ENCODE results near the gene CCDC81. TPM values are rescaled to one million over a fixed set of nuclear protein-coding genes. Genes with fewer than 3 reads are reported as not detected.

CCDC81 gene
- total RNA-seq, 1 donor from 2014 or later, result under 0.01 TPM

DNA sequence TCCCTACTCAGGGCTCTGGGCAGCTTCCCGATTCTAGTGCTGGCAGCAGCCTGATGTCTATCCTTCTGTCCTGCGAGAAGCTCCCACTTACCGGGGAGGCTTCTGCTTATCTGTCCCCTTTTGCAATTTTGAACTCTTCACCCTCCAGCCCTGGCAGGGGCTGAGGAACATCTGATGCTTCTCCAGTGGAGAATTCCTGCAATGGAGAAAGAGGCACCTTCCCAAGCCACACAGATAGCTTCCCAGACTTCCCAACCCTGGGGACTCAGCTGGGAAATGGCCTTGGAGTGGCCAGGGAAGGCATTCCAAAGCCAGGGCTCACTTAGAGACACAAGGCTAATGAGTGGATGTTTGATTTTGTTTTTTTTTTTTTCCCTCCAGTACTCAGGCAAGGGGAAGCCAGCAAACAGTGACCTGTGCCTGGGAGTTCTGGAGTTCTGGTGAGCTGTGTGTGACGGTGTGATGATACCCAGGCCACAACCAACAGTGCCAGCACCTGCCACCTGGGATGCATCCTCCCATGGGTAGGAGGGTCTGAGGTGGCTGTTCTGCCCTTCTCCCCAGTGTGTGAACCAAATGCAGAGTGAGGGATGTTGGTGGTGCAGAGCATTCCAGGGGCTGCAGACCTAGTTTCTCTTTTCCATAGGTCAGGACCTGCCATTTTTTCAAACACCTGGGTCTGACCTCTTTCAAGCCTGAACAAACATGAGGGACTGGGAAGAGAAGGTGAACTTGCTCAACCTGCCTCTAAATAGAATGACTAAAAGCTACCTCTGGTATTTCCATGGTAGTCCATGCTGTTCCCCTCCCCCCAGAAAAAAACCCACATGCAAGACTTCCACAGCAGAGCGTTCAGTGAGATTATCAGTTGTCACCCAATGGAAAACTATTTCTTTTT is 95.1 kb downstream of the CCDC81 start:
- DNase-seq, result no peak

Other genes with a start within 250 kb of the CCDC81 start
- gene EED, start 130.1 kb upstream of the CCDC81 start, total RNA-seq, result 17.6 and 21.4 TPM in 2 replicates
- gene HIKESHI, start 72.6 kb upstream of the CCDC81 start, total RNA-seq, result 62.1 and 65.9 TPM in 2 replicates